Stimulated activated CD4-positive, alpha-beta T cell treated with anti-CD3 and anti-CD28 coated beads, Interleukin-4, amount 100 ng/mL, for 1 hour (primary cell): Measurements from ENCODE around the gene AMOTL2.

ENCODE experiments used
- DNase-seq: peaks from one replicate; pipeline ENCODE4 v3.0.0-alpha.2; 2020

The AMOTL2 gene

DNA sequence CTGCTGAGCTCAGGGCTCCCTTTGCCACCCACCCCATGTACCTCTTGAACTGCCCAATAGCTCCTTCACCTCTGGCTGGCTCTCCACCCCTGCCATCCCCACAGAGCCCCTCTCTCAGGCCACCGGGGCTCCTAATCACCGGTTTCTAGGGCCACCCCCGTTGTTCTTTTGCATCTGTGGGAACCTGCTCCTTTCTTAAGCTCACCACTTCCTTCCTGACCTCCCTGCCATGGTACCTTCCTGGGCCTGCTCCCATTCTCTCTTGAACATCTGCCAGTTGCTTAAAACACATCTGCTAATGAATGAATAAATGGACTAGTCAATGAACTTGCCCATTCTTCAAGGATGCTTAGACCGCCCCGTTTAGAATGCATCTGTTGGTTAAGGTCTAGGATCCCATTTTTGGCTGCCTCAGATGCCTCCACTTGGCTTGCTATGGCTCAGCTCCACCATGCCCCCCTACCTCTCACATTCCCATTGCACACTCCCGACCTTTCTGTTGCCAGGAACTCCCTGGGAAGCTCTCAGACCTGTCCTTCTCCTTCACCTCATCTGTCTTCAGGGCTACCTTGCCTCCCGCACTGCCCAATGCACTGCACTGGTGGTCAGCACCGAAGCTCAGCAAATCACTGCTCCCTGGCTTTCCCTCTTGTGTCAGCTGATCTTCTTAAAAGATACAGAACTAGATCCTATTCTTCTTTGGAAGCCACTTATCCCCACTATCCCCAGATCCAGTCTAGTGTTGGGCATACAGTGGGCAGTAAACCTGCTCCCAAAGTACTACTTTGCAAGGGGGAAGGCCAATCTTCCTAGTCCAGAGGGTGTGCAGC, 9.1 kb downstream of the AMOTL2 start:
- DNase-seq, result no peak

DNA sequence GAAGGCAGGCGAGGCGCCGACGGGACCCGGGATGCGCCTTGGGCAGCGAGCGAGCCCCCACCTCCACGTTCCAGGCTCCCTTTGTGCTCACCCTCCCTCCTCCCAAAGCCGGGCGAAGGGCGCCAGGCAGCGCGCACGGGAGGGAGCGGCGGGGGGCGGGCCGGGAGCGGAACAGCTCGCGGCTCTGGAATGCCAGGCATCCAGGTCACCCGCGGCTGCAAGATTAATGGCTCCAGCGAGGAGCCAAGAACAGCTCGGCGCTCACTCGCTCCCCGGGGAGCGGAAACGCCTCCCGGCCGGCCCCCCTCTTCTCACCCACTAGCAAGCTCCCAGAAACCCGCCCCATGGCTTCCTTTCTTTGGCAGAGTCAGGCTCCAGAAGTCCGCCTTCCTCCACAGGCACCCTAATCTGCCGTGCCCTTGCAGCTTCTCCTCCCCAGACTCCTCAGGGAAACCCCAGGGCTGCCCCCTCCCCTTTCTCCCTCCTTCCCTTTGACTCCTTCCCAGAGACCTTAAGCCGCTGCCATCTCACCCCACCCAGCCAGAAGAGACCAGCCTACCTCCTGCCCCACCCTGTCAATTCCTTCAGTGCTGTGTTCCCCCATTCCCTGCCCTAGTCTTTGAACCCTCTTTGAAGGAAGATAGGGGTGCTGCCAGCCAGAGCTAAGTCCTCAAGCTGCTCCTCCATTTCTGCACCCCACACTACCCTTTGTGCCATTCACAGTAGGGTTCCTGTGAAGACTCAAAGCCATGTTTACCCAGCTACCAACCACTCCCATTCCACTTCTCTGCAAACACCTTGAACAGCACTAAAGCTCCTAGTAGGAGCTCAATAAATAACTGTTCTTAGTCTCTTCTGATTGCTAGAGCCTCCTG, 9.9 kb downstream of the AMOTL2 start:
- DNase-seq, result peak; percentile 18

DNA sequence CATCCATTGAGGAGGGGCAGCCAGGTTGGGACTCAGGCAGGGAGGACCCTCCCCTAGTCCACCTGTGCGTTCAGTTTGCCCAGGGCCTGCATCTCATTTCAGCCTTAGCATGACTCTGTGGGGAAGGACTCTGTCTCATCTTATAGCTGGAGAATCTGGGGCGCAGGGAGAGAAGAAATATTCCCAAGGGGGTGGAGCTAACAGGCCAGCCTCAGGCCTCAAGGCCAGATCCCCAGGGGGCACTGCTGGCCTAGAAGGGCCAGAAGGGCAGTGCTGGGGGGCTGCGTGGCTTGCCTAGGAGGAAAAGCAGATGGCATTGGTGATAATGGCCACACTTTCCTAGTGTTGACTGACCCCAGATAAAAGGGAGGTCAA, 10.9 kb downstream of the AMOTL2 start:
- no peak for DNase-seq

DNA sequence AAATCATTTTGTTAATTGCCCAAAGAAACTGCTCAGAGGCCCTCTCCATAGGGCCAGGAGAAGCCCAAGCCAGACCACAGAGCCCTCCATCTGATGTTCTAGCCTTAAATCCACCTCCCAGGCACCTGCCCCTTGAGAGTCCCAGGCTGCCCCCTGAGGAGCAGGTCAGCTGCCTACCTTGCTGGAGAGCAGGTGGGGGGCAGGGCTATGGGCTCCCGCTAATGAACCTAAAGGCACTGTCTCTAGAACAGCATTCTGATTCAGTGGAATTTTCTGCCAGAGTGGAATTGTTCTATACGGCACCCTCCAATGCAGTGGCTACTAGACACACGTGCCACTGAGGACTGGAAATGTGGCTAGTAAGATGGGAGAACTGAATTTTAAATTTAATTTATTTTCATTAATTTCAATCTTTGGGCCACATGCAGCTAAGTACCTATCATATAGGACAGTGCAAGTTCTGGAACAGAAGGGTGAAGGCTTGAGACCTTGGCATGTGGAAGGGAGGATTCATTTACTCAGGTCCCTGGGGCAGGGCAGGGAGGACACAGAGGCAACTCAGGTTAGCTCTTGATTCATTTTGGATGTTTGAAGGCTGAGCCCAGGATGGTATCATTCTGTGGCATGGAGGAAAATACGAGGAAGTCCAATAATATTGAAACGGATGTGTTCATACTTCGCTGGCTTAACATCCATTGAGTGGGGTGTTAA, 11.4 kb downstream of the AMOTL2 start:
- no peak for DNase-seq

DNA sequence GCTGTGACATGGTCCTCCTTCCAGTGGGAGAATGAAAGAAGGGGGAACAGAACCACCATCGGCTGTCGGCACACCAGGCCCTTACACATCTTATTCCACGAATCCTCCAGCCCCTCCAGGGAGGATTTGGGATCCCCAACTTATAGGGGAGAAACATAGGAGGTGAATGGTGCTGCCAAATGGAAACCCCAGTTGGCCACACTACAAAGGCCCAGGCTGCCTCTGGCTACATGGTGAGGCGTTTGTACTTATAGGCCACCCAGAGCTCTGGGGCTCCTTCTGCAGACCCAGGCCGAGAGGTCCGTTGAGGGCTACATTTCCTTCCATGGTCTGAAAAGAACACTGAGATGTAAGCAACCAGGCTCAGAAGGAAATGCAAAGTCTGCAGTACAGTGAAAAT, 12.0 kb downstream of the AMOTL2 start:
- DNase-seq, result no peak

DNA sequence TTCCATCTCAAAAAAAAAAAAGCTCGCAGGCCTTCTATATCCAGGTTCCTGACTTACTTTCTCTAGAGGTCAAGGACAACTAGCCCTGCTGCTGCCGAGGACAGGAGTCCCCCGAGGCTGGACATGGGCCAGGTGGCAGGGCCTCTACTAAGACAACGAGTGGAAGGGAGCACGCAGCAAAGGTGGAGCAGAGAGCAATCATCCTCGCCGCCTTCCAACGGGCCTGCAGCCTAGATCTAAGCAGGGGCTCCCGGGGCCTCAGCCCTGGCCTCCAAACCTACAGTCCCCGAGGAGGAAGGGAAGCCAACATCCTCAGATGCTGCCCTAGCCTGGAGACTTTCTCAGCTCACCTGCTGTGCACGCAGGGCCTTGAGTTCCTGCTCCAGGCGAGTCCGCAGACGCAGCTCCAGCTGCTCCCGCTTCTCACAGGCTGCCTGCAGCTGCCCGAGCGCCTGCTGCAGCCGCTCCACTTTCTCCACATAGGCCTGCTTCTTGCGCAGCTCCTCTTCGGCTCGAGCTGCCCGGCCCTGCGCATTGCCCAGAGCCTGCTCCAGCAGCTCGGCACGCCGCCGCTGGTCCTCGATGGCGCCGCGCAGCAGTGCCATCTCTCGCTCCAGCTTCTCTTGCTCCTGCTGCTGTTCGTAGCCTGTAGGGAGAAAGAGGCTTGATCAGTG, 12.9 kb downstream of the AMOTL2 start:
- DNase-seq, result no peak

DNA sequence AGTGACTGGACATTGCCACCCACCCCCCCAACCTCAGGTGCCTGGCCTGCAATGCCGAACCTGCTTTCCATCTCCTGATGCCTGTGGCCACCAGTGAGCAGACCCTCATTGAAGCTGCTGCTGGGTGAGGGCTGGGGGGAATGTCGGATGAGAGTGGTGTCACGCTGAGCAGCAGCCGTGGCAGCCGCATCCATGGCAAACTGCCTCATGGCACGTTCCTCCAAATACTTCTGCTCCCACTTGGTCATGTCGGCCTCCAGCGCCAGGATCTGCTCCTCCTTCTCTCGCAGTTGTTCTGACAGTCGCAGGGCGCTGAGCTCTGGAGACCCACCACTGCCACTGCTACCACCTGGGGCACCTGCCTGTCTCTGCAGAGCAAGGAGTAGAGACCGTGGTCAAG, 14.2 kb downstream of the AMOTL2 start:
- no peak for DNase-seq

DNA sequence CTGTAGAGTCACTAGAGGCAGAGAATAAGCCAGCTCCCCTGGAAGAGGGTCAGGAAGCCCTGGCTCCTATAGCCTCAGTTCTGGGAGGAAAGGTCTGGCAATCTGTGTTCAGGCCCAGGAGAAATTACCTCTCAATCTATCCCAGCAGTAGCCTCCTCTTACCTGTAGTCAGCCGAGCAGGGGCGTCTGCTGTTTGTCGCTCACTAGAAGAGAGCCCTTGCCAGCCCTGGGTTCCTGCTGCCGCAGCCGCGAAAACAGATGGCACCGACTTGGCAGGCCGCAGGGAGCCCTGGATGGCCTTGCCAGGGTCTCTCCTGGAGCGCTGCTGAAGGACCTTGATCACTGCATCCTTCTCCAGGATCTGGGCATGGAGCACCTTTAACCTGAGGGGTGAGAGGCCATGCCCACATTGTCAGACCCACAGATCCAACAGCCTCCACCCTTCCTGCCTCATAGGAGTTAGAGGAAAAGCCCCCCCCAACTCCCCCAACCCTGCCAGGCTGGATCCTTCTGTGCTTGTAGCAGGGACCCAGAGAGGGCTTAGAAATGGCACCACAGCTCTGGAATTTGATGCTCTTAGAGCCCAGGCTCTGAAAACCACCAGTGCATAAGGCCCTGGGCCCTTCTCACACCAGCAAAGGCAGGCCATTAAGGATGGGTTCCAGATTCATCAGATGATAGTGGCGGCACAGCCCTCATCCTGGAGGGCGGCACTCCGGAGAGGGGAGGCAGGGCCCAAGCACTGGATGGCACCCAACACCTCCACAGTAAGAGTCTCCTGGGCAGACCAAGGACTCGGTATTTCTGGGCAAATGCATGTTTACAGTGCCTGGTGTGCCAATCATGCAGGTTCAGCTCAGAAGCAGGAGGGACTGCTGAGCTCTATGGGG, 14.9 kb downstream of the AMOTL2 start:
- no peak for DNase-seq

DNA sequence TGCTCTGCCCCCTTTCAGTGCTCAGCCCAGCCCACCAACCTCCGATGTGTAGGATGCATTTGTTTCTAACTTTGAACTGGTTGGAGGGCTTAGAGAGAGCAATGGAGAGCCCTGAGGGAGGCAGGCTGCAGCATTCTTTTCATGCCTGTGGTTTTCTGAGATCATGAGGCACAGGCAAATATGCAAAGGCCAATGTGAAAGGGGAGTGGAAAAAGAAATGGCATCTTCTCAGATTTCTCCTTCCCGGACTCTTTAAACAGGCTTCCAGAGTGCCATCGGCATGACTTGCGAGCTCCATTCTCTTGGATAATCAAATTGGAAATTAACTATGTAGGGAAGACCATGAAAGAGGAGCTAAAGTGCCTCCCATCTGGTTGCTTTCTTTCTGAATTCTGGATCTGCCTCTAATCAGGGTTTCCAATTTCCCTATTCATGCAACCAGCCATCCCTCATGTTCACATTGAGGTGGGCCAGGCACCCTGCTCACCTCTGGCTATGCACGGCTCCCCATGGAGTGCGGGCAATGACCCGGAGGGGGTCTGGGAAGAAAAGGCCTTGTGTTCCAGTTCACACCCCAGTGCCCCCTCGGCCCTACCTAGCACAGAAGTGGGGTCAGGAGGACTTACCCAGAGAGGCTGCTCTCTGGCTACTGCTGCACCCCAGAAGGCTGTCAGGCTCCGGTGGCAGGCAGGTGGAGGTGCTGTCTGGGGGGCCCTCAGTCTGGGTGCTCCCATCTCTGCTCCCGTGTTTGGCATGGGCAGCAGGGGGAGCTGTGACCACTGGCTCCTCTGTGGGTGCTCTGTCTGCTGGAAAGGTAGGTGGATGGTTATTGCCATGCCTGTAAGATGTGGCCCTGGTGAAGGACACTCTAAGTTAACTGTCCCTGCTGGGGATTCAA, 16.1 kb downstream of the AMOTL2 start:
- no peak for DNase-seq

DNA sequence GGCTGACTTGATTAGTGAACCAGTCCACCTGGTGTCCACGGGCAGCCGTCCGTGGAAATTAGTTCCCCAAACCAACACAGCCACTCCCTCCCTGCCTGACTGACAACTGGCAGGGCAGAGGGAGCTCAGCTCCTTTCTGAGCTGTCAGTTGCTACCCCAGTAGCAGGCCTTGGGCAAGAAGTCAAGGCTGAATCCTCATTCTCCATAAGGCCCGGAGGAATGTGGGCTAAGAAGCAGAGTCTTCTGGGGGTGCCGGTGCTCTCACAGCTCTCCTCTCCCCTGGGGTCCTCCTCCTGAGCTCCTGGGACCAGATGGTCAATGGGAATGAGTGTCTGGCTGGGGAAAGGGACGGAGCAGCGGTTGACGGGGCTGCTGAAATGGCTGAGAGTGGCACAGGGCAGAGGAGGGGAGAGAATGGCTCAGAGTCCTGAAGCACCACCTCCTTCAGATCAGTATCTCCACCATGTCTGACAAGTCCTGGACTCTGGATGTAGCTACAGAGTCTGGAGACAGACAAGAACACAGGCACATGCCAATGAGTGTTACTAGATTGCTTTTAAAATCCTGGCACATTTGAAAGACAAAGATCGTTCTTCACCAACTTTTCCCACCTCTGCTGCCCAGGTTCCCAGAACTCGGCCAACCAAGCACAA, 16.9 kb downstream of the AMOTL2 start:
- no peak for DNase-seq

DNA sequence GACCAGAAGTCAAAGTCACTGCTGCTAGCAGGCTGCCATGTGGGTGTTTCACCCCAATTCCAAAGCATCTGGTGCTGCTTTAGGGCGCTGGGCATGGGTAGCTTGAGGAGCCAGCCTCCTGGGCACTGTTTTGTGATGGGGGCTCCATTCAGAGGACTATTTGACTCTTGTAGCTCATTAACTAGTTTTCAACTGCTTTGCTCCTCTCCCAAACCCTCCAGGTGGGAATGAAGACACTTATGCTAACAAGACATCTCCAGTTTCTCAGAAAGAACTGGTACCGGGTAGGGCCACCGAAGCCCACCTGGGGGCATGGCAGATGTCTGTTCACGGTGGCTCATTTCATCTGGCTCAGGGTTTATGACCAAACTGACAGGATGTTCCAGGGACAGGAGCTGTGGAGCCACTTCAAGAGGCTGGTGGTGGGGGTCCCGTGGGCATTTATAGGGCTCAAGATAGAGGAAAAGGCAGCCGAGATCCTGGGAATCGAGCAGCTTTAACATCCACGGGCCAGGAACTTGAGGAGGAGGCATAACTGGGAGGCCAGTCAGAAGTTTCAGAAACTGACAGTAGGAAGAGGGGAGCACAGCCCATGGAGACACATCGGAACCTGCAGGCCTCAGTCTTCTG, 17.7 kb downstream of the AMOTL2 start:
- DNase-seq, result no peak

DNA sequence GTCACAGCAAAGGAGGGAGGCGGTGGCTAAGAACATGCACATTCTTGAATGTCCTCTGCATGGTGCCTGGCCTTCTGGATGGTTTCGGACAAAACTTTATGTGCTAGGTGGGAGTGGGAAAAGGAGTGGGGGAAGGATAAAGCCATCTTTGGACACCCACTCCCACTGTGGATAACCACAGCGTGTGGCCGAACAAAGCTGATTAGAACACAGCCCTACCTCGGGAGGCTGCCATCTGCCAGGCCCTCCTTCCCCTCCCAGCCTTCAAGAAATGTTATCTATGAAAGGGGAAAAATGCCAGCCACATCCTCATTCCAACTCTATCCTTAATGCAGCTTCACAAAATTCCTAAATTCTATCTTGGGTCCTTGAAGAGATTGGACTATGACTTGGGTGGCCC, 18.8 kb downstream of the AMOTL2 start:
- no peak for DNase-seq

DNA sequence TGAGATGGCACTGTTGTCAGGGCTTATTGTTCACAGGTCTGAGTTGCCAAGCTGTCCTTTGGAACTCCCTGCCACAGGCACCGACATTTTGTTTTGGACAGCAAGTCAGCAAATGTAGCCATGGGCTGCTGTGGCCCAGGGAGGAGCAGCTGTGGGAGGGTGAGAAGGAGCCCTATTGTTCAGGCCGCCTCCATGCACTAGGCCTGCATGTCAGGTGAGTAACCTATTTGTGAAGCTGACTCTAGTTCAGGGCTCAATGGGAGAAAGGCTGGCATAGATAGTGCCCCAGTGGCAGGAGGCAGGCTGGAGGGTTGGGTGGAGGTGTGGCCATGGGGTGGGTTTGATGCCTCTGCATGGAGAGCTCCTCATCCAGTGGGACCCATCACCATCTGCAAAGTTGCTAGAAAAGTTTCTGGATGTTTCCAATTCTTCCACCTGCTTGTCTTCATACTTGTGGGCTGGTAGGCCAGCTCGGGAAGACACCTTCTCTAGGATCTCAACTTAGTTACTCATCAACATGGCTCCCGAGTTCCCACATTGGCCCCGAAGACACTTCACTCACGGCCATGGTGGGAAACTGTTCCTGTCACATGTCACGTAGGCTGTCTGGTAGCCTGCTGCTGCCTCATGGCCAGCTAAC, 19.5 kb downstream of the AMOTL2 start:
- DNase-seq, result no peak

DNA sequence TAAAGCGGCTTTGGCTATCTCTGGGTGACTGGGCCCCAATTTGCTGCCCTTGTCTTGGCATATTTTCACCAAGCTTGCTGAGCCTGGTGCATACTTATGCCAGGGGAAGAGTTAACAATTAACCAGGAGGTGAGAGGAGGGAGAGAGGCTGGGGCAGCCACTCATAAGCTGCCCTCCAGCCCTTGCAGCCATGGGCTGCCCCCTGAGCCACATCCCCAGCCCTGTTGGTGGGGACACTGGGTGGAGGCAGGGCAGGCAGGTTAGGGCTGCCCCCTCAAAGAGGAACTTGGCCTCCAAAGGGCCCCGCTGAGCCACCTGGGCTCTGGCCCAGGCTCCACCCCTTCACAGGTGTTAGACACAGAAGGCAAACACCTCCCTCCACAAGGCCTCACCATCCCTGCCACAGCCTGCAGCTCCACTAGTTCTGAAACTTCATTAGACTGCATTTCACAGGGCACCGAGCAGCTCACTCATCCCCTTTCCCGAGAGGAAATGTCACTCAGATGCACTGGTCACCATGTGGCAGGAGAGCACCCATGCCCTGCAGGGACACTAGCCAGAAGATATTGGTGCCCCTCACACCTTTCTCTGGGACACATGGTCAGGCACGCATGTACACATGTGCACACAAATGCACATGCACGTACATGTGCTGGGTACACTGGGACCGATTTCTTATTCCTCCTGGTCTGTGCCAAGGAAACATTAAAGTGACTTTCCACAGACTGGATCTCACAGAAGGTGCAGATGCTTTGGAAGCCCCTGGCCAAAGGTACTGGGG, 20.2 kb downstream of the AMOTL2 start:
- no peak for DNase-seq

DNA sequence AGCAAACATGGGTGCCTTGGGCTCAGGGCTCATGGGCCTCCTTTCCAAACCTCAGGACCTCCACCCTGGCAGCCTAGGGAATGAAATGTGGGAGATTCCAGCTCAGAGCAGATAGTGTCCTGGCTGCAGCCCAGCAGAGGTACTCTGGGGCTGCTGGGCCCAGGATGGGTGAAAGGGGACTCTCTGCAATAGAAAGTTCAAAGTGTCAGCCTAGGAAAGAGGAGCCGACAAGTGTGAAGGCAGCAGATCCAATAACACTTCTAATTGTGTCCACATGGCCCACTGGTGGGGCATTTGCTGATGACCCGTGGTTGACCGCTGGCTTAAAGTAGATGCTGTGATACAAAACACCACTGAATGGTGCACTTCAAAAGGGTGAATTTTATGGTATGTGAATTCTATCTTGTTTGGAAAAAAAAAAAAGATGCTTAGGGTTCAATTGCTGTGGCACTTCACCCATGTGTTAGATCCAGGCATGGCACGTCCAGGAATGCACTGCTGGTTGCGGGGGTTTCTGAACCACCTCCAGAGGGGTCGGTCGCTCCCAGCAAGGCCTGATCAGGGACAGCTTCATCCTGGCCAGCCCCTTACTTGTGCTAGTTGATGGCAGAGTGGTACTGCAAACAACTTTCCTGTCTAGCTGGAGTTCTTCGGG, 20.9 kb downstream of the AMOTL2 start:
- no peak for DNase-seq

DNA sequence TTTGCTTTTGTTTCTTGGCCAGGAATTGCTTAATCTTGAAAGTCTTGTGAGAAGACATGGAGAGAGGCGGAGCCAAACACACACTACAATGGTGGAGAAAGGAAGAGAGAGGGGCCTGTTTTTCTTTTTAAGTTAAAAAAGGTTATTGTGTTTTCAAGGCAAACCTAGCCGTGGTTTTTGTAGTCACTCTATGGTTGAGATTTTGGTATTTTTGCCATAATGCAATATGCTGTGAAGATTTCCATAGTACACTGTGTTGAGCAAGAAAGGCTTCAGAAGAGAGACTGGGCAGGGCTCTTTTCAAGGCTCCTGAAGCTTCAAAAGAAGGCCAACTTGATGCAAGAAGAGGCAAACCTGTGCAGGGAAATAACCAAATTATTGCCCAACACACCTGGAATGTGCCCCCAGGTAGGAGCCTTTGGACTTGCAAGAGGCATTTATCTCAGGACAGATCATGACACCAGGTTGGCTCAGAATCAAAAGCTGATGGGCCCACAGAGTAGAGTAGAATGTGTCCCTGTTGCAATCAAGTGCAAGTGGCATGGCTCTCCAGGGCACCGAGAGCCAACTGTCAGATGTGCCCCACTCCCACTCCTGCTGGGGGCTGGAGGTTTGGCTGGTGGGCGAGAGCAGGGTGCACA, 22.1 kb downstream of the AMOTL2 start:
- no peak for DNase-seq

DNA sequence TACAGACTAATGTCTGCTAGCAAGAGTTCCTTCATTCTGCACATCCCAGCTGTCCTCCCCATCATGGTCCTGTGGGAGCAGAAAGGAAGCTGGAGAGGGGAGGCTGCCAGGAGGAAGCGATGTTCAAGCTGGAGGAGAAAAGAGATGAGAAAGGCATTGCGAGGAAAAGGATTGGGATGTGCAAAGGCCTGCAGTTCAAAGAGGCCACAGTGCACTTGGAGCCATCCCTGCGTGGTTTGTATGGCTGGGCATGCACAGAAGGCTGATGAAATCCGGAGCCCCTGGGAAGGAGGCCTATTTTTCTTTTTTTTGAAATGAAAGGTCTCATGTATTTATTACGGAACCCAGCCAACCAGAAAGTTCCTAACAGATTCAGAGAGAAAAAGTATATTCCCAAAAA, 22.8 kb downstream of the AMOTL2 start:
- no peak for DNase-seq
